AG08396 (cell line): ENCODE results near the gene TROAP.
"Not testable (repeated sequence)": the region's sequence is repeated elsewhere in the genome, so short reads cannot be mapped to it uniquely, and the experiment has no call there.

Experiments used
- DNase-seq: peaks from one replicate; pipeline ENCODE4 v3.0.0; 2012; ENCODE audit warnings: low spot score, mixed read lengths

TROAP gene, protein sequence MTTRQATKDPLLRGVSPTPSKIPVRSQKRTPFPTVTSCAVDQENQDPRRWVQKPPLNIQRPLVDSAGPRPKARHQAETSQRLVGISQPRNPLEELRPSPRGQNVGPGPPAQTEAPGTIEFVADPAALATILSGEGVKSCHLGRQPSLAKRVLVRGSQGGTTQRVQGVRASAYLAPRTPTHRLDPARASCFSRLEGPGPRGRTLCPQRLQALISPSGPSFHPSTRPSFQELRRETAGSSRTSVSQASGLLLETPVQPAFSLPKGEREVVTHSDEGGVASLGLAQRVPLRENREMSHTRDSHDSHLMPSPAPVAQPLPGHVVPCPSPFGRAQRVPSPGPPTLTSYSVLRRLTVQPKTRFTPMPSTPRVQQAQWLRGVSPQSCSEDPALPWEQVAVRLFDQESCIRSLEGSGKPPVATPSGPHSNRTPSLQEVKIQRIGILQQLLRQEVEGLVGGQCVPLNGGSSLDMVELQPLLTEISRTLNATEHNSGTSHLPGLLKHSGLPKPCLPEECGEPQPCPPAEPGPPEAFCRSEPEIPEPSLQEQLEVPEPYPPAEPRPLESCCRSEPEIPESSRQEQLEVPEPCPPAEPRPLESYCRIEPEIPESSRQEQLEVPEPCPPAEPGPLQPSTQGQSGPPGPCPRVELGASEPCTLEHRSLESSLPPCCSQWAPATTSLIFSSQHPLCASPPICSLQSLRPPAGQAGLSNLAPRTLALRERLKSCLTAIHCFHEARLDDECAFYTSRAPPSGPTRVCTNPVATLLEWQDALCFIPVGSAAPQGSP

DNA sequence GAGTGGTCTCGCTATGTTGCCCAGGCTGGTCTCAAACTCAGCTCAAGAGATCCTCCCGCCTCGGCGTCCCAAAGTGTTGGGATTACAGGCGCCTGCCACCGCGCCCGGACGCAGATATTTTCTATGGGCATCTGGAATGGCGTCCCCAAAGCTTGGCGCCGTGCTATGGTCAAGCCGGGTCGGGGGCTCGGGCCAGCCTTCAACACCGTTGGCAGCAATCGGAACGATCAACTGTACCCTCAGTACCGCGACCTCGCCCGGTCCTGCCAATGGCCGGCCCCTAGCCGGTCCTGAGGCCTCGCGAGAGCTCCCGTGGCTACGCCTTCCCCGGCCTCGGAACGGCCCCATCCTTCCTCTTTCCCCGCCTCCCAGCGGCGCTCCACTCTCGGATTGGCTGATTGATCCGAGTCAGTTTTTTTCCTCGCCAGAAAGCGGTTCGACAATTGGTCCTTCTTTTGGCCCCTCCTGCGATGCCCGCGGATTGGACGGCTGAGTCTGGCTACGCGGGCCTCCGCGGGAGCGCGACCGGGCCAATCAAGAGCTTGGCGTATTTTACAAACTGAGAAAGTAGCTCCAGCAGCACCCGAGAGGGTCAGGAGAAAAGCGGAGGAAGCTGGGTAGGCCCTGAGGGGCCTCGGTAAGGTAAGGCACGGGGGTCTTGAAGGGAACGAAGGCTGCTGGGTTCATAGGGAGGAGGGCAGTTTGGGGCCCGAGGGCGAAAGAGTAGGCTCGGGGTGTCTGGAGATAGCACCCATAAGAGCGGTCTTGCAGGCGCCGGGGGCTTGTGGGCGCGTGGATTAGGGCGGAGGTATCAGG lies at the start of gene TROAP:
TROAP (plus strand) TSS at position 548 of the 816 bp plus-strand sequence. CDS start 354 bp downstream, outside the sequence.
- peak; percentile 99 for DNase-seq

DNA sequence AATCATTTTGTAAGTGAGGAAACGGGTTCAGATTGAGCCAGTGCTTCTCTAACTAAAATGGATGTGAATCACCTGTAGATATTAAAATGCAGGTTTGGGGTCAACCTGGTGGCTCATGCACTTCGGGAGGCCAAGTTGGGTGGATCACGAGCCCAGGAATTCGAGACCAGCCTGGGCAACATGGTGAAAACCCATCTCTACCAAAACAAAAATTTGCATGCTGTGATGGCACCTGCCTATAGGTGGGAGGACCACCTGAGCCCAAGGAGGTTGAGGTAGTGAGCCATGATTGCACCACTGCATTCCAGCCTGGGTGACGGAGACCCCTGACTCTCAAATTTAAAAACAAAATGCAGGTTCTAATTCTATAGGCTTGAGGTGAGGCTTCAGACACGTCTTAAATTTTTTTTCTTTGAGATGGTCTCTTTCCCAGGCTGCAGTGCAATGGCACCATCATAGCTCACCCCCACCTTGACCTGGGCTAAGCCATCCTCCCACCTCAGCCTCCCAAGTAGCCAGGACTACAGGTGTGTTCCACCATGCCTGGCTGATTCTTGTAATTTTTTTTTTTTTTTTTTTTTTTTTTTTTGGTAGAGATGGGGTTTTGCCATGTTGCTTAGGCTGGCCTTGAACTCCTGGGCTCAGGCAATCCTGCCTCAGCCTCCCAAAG lies 49.2 kb upstream of the TROAP start:
- DNase-seq = no peak

DNA sequence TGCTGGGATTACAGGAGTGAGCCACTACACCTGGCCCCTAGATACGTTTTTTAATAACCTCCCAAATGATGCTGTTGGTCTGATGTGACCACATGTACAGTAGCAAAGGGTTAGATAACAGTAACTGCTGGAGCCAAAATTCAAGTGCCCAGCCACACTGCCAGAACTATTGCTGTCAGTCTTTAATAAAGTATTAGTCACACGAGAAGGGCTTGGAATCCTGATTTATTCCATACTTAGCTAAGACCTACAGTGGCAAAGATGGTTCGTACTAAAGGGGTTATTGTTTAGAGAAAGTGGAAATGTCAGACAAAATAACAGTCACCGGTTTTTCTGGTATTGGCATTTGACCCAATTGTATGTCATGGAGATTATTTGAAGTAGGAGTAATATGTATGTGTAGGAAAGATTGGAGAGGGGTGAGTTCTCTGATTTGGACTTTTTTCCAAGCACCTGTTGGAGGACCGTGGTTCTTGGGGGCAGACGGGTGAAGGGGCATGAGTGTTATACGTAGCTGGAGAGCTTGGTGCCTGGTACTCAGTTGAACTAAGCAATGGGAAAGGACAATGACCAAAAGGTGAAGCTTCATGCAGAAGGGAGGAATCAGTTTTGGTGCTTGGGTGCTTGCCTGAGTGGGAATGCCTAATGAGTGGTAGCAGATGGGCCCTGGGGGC lies 48.5 kb upstream of the TROAP start:
- DNase-seq = no peak

DNA sequence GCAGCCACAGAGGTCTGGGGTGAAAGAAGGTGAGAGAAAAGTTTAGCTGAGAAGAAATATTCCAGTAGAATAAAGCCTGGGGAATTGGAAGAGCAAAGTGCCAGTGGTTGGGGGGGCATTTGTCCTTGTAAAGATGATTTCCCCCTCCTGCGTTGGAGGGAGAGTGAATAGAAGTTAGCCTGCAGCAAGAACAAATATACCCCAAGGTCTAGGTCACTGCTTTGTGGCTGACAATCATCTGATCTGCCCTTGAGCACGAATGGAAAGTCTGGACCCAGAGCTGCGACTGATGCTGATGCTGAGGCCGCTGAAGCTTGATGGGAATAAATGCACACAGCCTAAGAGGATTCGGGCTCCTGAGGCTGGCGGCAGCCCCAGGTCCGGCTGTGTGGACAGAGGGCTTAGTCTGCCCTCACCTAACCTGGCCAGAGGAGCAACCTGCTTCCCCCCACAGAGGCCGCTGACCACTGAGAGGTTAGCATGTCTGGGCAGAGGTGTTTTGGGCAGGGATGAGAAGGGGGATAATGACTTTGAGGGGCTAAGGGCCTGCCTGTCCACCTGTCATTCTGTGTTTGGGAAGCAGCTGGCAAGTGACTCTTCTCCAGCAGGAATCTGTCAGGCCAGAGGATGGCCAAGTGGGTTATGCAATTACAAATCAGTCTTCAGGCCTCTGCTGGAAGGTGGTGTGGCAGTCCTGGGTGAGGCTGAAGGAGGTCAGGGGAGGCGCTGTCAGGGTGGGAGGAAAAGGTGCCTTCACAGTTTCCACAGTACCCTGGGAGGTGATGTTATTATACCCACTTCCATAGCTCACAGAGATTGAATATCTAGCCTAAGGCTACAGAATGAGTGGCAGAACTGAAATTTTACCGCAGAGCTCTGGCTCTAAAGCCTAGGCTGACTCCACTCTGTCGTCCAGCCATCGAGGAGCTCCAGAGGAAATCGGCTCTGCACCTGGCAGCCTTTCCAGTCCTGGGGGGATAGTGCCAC lies 46.5 kb upstream of the TROAP start:
- no peak for DNase-seq

DNA sequence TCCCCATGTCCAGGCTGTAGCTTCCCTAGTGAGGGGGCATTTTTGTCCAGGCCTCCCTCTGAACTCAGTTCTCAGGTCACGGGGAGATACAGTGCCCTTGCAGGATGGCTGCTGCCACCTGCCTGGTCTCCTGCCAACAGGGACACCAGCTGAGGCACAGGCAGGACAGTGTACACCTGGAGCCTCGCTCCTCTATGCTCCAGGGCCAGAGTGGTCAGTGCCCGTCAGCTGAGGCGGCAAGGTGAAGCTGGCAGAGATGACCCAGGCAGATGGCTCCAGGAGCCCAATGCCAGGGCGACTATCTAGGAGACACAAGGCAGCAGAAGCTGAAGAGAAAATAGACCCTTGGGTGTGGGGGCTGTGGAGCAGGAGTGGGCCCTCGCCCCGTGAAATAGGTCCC lies 45.6 kb upstream of the TROAP start:
- no peak for DNase-seq

DNA sequence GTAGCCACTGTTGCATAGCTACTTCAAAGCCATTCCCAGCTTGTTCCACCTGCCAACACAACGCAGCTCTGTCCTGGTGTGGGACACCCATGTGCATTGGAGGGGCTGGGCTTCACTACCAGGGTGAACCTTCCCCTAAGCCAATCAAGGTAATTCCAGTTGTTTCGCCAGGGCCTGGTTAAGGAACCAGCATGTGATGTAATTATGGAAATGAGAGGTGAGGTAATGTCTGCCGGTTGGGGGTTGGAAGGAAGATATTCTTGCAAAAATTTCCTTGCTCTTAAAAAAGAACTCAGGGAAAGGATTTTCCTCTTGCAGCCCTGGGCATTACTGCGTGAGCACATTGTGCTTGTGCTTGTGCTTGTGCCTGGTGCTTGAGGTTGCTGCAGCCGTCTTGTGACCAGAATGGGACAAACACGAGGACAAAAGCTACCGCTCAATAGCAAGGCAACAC lies 43.3 kb upstream of the TROAP start:
- no peak for DNase-seq

DNA sequence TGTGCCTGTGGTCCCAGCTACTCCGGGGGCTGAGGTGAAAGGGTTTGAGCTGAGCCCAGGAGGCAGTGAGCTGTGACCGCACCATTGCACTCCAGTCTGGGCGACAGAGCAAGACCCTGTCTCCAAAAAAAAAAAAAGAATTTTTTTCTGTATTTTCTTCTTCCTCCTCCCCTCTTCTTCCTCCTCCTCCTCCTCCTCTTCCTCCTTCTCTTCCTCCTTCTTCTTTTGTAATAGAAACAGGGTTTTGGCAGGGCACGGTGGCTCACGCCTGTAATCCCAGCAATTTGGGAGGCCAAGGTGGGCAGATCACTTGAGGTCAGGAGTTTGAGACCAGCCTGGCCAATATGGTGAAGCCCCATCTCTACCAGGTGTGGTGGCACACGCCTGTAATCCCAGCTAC lies 42.5 kb upstream of the TROAP start:
- DNase-seq = not testable (repeated sequence)

DNA sequence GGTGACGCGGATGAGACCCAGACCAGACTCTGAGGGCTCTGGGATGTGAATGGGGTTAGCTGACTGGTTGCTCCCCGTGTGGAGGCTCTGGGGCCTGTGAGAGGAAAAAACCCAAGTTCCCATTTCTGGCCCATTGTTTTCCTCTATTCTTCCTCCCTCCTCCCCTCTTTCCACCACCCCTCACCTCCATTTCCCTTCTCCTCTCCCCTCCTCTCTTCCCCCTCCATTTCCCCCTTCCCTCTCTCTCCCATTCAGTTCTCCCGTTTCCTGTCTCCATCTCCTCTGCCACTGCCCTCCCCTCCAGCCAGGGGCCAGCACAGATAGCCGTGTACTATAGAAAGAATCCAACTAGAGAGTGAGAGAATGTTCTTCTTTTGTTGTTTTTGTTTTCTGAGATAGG lies 40.8 kb upstream of the TROAP start:
- no peak for DNase-seq

DNA sequence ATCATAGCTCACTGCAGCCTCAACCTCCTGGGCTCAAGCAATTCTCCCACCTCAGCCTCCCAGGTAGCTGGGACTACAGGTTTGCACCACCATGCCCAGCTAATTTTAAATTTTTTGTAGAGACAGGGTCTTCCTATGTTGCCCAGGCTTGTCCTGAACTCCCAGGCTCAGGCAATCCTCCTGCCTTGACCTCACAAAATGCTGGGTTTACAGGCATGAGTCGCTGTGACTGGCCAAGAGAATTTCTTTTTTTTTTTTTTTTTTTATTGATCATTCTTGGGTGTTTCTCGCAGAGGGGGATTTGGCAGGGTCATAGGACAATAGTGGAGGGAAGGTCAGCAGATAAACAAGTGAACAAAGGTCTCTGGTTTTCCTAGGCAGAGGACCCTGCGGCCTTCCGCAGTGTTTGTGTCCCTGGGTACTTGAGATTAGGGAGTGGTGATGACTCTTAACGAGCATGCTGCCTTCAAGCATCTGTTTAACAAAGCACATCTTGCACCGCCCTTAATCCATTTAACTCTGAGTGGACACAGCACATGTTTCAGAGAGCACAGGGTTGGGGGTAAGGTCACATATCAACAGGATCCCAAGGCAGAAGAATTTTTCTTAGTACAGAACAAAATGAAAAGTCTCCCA lies 40.2 kb upstream of the TROAP start:
- not testable (repeated sequence) for DNase-seq

DNA sequence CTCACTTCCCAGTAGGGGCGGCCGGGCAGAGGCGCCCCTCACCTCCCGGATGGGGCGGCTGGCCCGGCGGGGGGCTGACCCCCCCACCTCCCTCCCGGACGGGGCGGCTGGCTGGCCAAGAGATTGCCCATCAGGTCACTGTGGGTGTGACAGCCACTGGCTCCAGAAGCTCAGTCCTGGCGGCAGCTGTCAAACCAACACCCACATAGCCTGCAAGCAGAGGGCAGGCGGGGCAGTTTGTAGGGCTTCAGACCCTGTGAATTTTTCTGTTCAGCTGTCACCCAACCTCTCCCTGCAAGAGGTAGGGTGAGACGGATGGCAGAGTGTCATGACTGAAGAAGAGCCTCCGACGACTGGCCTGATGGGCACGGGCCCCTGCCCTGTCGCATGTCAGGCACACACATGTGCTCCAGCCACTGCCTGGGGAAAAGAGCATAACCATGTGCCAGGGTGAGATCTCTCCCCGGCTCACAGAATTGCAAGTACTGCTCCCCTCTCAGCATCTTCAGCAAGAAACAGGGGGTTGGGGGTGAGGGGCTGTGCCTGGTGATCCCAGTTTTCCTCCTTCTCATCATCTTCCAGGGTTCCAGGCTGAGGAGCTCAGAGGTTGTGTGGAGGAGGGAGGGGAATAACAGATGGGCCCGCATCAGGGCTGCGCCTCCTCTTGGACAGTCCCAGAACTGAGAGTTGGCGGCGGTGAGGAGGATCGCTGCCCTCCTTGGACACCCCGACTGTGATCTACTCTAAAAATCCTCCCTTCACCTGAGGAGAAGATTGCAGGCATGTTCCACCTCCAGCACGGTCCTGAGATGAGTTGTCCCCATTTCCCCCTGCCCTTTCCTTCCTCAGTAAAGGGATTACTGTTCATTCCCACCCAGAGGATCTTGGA lies 39.3 kb upstream of the TROAP start:
- no peak for DNase-seq

DNA sequence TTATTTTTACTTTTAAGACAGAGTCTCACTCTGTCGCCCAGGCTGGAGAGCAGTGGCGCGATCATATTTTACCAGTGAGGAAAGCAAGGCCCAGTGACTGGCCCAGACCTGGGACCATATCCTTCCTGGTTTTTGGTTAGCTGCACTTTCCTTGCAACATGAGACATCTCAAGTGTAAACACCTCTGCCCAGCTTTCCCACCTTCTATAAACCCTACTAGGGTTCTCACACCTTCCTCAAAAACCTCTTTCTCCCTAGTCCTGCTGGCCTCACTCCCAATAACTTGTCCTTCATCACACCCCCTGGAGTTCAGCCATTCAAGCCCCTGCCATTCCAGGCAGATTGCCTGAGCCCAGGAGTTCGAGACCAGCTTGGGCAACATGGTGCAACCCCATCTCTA lies 38.4 kb upstream of the TROAP start:
- DNase-seq = no peak

DNA sequence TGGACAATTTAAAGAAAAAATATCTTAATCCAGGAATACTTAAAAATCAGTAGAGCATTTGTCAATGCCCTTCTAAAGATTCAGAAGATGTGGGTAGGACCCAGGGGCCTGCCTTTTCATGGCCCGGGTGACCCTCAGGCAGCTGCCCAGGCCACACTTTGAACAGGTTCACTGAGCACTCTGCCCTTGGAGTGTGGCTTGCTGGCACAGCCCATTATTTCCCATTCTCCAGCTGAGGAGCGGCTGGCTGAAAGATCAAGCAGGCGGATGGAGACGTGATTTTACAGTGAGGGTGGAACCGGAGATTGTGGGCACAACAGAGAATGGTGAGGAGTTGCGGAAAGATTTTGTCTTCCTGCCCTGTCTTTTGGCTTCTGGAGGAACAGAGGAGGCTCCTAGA lies 35.2 kb upstream of the TROAP start:
- no peak for DNase-seq

DNA sequence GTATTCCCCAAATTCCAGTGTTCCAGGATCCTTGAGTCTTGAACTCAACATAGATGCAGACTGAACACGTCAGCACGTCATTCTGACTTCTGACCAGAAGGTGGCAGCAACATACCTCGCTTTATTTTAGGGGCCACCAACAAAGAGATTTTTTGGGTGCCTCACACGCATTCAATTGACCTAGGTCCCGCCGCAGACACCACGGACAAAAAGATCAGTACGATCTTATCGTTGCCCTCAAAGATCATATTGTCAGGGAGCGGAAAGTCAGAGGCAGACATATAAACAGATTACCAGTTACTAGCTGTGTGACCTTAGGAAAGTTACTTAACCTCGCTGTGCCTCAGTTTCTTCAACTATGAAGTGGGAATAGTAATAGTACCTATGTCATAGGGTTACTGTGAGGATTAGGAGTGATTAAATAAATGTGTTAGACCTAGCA lies 34.6 kb upstream of the TROAP start:
- peak; percentile 82 for DNase-seq

DNA sequence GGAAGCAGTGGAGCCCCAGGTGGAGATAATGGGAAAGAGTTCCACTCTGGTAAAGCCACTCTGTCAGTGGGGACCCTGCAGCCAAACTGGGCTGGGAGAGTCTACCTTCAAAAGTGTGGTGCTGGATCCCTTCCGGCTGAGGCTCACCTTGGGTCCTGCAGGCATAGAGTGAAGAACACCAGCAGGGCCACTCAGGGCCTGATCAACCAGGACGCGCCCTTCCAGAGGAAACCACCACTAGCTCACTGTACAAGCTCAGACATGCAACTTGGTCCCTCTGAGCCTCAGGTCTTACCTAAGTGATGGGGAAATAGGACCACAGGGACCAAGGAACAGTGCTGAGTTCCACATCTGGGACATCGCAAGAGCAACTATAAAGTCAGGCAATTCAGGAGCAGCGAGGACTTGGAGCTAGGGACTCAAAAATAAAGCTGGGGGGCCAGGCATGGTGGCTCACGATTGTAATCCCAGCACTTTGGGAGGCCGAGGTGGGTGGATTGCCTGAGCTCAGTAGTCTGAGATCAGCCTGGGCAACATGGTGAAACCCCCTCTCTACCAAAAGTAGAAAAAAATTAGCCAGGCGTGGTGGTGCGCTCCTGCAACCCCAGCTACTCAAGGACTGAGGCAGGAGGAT lies 34.0 kb upstream of the TROAP start:
- DNase-seq = no peak

DNA sequence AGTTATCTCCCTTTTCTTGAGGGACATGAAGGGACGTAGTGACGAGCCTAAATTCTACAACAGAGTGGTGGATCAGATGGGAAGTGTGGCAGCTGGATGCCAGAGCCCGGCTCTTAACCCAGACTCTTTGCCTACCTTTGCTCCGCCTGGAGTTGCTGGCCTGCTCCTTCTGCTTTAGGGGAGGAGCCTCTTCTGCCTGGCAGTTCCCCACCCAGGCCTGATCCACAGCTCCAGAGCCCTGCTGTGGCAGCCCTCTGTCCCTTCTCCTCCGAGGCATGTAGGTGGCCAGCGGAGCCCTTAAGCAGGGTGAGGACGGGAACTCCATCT lies 30.4 kb upstream of the TROAP start:
- DNase-seq = no peak

DNA sequence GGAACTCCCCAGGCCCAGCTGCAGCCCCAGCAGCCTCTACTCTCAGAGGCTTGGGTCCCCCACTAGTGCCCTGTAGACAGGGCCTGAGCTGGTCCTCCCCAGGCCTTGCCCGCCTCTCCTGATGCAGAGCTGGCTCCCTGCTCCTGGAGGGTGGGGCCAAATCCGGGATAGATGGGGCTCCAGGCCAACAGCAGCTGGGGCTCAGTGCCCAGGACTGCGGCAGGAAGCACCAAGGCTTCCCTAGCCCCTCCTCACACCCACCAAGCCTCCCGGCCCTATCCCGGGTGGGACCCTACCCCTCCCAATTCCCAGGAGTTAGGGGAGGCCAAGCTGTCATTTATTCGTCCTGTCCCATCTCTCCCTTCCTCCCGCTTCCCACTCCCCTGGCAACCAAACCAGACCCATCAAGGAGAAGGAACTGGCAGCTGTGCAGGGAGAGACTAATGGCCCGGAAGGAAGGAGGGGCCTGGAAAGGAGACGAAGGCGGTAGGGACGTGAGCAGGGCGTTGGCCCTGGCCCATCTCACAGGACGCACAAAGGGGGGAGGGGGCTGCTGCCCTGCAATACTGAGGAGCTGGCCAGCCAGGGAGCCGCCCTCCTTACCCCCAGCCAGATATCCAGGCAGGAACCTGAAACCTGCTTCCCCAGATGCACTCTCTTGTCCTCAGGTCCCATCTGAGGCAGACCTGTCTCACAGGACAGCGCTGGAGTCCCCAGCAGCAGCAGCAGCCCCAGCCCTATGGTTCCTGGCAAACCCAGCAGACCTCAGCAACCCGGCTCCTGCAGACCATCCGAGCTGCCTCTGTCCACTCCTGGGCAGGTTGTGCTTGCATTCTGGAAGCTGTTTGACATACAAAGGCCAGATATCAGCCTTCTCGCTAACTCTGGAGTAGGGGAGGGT lies 29.7 kb upstream of the TROAP start:
- no peak for DNase-seq
